MM.1S (cell line): ENCODE results near the gene RAB37.

Source experiments
- EZH2 ChIP-seq: fragments of 300-600 bp; sonication (generic); optimal IDR thresholded peaks from 2 replicates; pipeline ENCODE3; 2017; ENCODE audit warnings: low read depth, mild to moderate bottlenecking, antibody characterized with exemption, low read length, mixed read lengths
- EZH2phosphoT487 ChIP-seq: fragments of 300-600 bp; sonication (generic); IDR thresholded peaks from 2 replicates; pipeline ENCODE4 v1.6.1; 2018; ENCODE audit warnings: antibody characterized with exemption, low read length
- TF ChIP-seq, protein P1 (sequence below): fragments of 300-600 bp; sonication (generic); IDR thresholded peaks from 2 replicates; pipeline ENCODE4 v1.5.1; 2016; ENCODE audit warnings: antibody characterized with exemption, low read length, mixed read lengths

GRCh38 chr17:74742978-74743545, 6.0 kb downstream of the RAB37 start:
- TF ChIP-seq, protein P1, sequence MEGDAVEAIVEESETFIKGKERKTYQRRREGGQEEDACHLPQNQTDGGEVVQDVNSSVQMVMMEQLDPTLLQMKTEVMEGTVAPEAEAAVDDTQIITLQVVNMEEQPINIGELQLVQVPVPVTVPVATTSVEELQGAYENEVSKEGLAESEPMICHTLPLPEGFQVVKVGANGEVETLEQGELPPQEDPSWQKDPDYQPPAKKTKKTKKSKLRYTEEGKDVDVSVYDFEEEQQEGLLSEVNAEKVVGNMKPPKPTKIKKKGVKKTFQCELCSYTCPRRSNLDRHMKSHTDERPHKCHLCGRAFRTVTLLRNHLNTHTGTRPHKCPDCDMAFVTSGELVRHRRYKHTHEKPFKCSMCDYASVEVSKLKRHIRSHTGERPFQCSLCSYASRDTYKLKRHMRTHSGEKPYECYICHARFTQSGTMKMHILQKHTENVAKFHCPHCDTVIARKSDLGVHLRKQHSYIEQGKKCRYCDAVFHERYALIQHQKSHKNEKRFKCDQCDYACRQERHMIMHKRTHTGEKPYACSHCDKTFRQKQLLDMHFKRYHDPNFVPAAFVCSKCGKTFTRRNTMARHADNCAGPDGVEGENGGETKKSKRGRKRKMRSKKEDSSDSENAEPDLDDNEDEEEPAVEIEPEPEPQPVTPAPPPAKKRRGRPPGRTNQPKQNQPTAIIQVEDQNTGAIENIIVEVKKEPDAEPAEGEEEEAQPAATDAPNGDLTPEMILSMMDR: no peak
- TF ChIP-seq EZH2phosphoT487 (no peak), EZH2 (no peak)
